ENCODE data around the gene SH2D7. TPM values are rescaled to one million over a fixed set of nuclear protein-coding genes. Genes with fewer than 3 reads are reported as not detected.

SH2D7 gene
- polyA plus RNA-seq, 1 of the 3 experiments (the other 2 are of a cell fraction): not detected

DNA sequence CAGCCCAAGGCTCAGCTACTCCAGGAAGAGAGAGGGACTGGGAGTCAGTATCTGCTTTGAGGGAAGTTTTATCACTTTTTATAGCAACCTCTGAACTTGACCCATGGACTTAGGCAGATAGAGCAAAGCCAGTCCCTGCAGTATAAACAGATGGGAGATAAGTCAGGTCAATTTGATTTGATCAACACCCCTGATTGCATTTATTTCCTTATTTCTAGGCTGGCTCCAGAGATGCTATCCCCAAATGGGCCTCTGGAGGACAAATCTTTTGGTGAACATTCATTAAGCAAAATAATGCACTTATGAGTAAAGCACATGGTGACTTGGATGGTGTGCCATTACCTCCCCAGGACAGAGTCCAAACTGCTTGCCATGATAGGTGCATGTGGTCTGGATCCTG, 47.9 kb downstream of the SH2D7 start:
- DNase-seq: no peak
- Histone ChIP-seq H3K9me3 (no peaks in the 10 kb centered on the region), H3K4me3 (ENCODE audit: low read depth in 2 of 2, low read length in 1 of 2) (no peak overlapping the region), H3F3A (replicated peaks; ENCODE audit: insufficient read depth) (no peaks in the 10 kb centered on the region), H3K79me2 (ENCODE audit: insufficient read depth) (no peaks in the 10 kb centered on the region), H3K4me2 (no peak overlapping the region), H4K20me1 (ENCODE audit: insufficient read depth) (no peaks in the 10 kb centered on the region), H3K36me3 (replicated peaks in 1 of 2; ENCODE audit: control insufficient read depth in 1 of 2, insufficient read depth in 2 of 2, low read length in 1 of 2) (no peaks in the 10 kb centered on the region), H3K4me1 (ENCODE audit: control insufficient read depth in 1 of 2, insufficient read depth in 2 of 2, low read depth in 1 of 2, low read length in 1 of 2) (peaks cover 0 to 5% of the 10 kb centered on the region in 2 experiments; a peak in 1 of 4 replicates), H3K27ac (ENCODE audit: low read depth in 2 of 2, low read length in 1 of 2) (no peak overlapping the region), H3K27me3 (ENCODE audit: insufficient read depth) (no peaks in the 10 kb centered on the region), H3K9ac (no peak overlapping the region), H3K9me2 (no peaks in the 10 kb centered on the region), H2AFZ (ENCODE audit: low read depth) (no peak overlapping the region)
- ChIA-PET POLR2A (no interaction called here), CTCF (interaction anchor here (1.2 to 1.7 kb wide), 3 partner anchors 8 to 230 kb away, joined by 3 to 7 read pairs (median 3); no protein-coding TSS in a partner anchor)
- TF ChIP-seq GATA2 (CRISPR knock-in tag; IDR thresholded peaks at IDR 0.05) (0 out of 2 replicates have a peak, but pooled peaks have one; percentile 25), FOXM1 (IDR thresholded peaks at IDR 0.05; ENCODE audit: low read depth) (no peak), GABPA (IDR thresholded peaks at IDR 0.05; ENCODE audit: low read depth) (no peak), SIN3A (IDR thresholded peaks at IDR 0.05; ENCODE audit: borderline replicate concordance, low read depth, low read length) (no peak), ZBTB33 (IDR thresholded peaks at IDR 0.05; ENCODE audit: borderline replicate concordance, low read depth) (no peak)
- TF ChIP-seq, protein P1, sequence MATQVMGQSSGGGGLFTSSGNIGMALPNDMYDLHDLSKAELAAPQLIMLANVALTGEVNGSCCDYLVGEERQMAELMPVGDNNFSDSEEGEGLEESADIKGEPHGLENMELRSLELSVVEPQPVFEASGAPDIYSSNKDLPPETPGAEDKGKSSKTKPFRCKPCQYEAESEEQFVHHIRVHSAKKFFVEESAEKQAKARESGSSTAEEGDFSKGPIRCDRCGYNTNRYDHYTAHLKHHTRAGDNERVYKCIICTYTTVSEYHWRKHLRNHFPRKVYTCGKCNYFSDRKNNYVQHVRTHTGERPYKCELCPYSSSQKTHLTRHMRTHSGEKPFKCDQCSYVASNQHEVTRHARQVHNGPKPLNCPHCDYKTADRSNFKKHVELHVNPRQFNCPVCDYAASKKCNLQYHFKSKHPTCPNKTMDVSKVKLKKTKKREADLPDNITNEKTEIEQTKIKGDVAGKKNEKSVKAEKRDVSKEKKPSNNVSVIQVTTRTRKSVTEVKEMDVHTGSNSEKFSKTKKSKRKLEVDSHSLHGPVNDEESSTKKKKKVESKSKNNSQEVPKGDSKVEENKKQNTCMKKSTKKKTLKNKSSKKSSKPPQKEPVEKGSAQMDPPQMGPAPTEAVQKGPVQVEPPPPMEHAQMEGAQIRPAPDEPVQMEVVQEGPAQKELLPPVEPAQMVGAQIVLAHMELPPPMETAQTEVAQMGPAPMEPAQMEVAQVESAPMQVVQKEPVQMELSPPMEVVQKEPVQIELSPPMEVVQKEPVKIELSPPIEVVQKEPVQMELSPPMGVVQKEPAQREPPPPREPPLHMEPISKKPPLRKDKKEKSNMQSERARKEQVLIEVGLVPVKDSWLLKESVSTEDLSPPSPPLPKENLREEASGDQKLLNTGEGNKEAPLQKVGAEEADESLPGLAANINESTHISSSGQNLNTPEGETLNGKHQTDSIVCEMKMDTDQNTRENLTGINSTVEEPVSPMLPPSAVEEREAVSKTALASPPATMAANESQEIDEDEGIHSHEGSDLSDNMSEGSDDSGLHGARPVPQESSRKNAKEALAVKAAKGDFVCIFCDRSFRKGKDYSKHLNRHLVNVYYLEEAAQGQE (IDR thresholded peaks at IDR 0.05; ENCODE audit: low read depth, low read length): no peak
- TF ChIP-seq, protein P2, sequence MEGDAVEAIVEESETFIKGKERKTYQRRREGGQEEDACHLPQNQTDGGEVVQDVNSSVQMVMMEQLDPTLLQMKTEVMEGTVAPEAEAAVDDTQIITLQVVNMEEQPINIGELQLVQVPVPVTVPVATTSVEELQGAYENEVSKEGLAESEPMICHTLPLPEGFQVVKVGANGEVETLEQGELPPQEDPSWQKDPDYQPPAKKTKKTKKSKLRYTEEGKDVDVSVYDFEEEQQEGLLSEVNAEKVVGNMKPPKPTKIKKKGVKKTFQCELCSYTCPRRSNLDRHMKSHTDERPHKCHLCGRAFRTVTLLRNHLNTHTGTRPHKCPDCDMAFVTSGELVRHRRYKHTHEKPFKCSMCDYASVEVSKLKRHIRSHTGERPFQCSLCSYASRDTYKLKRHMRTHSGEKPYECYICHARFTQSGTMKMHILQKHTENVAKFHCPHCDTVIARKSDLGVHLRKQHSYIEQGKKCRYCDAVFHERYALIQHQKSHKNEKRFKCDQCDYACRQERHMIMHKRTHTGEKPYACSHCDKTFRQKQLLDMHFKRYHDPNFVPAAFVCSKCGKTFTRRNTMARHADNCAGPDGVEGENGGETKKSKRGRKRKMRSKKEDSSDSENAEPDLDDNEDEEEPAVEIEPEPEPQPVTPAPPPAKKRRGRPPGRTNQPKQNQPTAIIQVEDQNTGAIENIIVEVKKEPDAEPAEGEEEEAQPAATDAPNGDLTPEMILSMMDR (IDR thresholded peaks at IDR 0.05): no peak

- POLR2A ChIA-PET: no interaction called here
- Histone ChIP-seq H3K9me3 (no peaks in the 10 kb centered on the region), H3K4me1 (ENCODE audit: control insufficient read depth in 1 of 2, insufficient read depth in 2 of 2, low read depth in 1 of 2, low read length in 1 of 2) (peaks cover 0 to 5% of the 10 kb centered on the region in 2 experiments; a peak in 1 of 4 replicates), H3K27me3 (ENCODE audit: insufficient read depth) (no peaks in the 10 kb centered on the region), H3K27ac (ENCODE audit: low read depth in 2 of 2, low read length in 1 of 2) (no peak overlapping the region), H3K4me3 (ENCODE audit: low read depth in 2 of 2, low read length in 1 of 2) (no peak overlapping the region), H2AFZ (ENCODE audit: low read depth) (no peak overlapping the region), H3K79me2 (ENCODE audit: insufficient read depth) (no peaks in the 10 kb centered on the region), H3K9ac (no peak overlapping the region), H3K9me2 (no peaks in the 10 kb centered on the region), H3F3A (replicated peaks; ENCODE audit: insufficient read depth) (no peaks in the 10 kb centered on the region), H3K4me2 (no peak overlapping the region), H4K20me1 (ENCODE audit: insufficient read depth) (no peaks in the 10 kb centered on the region), H3K36me3 (replicated peaks in 1 of 2; ENCODE audit: control insufficient read depth in 1 of 2, insufficient read depth in 2 of 2, low read length in 1 of 2) (no peaks in the 10 kb centered on the region)
- DNase-seq: no peak
- CTCF ChIA-PET: interaction anchor here (1.0 kb wide), 1 partner anchor 39 kb away, joined by 3 read pairs; no protein-coding TSS in a partner anchor
- WGBS (ENCODE audit: low lambda C conversion rate): 90% methylated on average over 3 of the region's 3 CpGs
- TF ChIP-seq FOXM1 (IDR thresholded peaks at IDR 0.05; ENCODE audit: low read depth): no peak
Observed at GRCh38 chr15:78142332-78142731, 50.0 kb downstream of the SH2D7 start.

All from SK-N-SH (cell line).